HEK293 (cell line): ENCODE results near the gene DCTN3.

Experiments used
- CTCF ChIA-PET: fragments of 350-600 bp; formaldehyde crosslinking; extraction: SDS; loops from one replicate; lab custom pipeline; 2021; ENCODE audit warnings: antibody characterized with exemption; lab: Yijun Ruan, JAX
- POLR2A ChIA-PET: fragments of 300-600 bp; formaldehyde crosslinking; extraction: SDS; loops from one replicate; lab custom pipeline; 2020; ENCODE audit warnings: antibody characterized with exemption, inconsistent platforms; lab: Yijun Ruan, JAX
- H3K27ac ChIP-seq: fragments of 200-500 bp; sonication (Bioruptor generic); 2 replicates; pipeline ENCODE4 v1.5.1; 2014; ENCODE audit warnings: low read depth, low read length, control low read depth, inconsistent platforms; ENCODE audit errors: extremely low read depth
- H3K36me3 ChIP-seq, 2 experiments: fragments of 200-500 bp in 1 of 2; sonication (Bioruptor generic) in 1 of 2; 1 replicate in 1 of 2; 2 replicates in 1 of 2; pipeline ENCODE4 v1.5.1; 2014 to 2017; ENCODE audit warnings: inconsistent platforms in 2 of 2, low read length in 2 of 2; ENCODE audit not compliant: control insufficient read depth in 2 of 2, insufficient read depth in 1 of 2
- H3K4me1 ChIP-seq: fragments of 200-500 bp; sonication (Bioruptor generic); 2 replicates; pipeline ENCODE4 v1.5.1; 2014; ENCODE audit warnings: mild to moderate bottlenecking, low read length, inconsistent platforms; ENCODE audit not compliant: control insufficient read depth, insufficient read depth
- H3K4me3 ChIP-seq: 2 replicates; pipeline ENCODE4 v1.5.1; 2011; ENCODE audit warnings: low read depth, mild to moderate bottlenecking, control low read depth, low read length, moderate library complexity
- H3K9me3 ChIP-seq: fragments of 200-500 bp; sonication (Bioruptor generic); 2 replicates; pipeline ENCODE4 v1.5.1; 2014; ENCODE audit warnings: low read depth, low read length, inconsistent platforms; ENCODE audit not compliant: control insufficient read depth, insufficient read depth
- GLI4 ChIP-seq: fragments of 450-650 bp; formaldehyde crosslinking; IDR thresholded peaks from 2 replicates; pipeline ENCODE4 v1.5.1; 2016; ENCODE audit warnings: missing biosample characterization, missing genetic modification characterization
- HOXA7 ChIP-seq: sonication (generic); formaldehyde crosslinking; IDR thresholded peaks from 2 replicates; pipeline ENCODE4 v1.8.1; 2022; ENCODE audit warnings: missing genetic modification reagents, borderline replicate concordance
- MYNN ChIP-seq: fragments of 450-650 bp; formaldehyde crosslinking; IDR thresholded peaks from 2 replicates; pipeline ENCODE4 v1.5.1; 2016; ENCODE audit warnings: missing biosample characterization, missing genetic modification characterization, borderline replicate concordance
- OVOL3 ChIP-seq: fragments of 450-650 bp; formaldehyde crosslinking; IDR thresholded peaks from 2 replicates; pipeline ENCODE4 v1.5.1; 2016; ENCODE audit warnings: missing biosample characterization, missing genetic modification characterization
- ZFHX2 ChIP-seq: fragments of 450-650 bp; formaldehyde crosslinking; conservative IDR thresholded peaks from 2 replicates; pipeline ENCODE4 v1.5.1; 2016; ENCODE audit warnings: missing biosample characterization, missing genetic modification characterization
- ZNF280C ChIP-seq: fragments of 450-650 bp; formaldehyde crosslinking; IDR thresholded peaks from 2 replicates; pipeline ENCODE4 v1.5.1; 2016; ENCODE audit warnings: missing biosample characterization, missing genetic modification characterization
- ZNF394 ChIP-seq: fragments of 450-650 bp; formaldehyde crosslinking; IDR thresholded peaks from 2 replicates; pipeline ENCODE4 v1.5.1; 2016; ENCODE audit warnings: missing biosample characterization, missing genetic modification characterization, mild to moderate bottlenecking, moderate library complexity, borderline replicate concordance
- ZNF768 ChIP-seq: fragments of 450-650 bp; formaldehyde crosslinking; IDR thresholded peaks from 2 replicates; pipeline ENCODE4 v1.5.1; 2018; ENCODE audit warnings: missing biosample characterization, mild to moderate bottlenecking, missing genetic modification characterization
- ZSCAN18 ChIP-seq: fragments of 450-650 bp; formaldehyde crosslinking; IDR thresholded peaks from 2 replicates; pipeline ENCODE4 v1.5.1; 2016; ENCODE audit warnings: missing biosample characterization, missing genetic modification characterization
- TF ChIP-seq, protein P1 (sequence below): fragments of 450-650 bp; formaldehyde crosslinking; IDR thresholded peaks from 2 replicates; pipeline ENCODE4; 2016; ENCODE audit warnings: missing biosample characterization, missing genetic modification characterization
- TF ChIP-seq, protein P2 (sequence below): fragments of 450-650 bp; formaldehyde crosslinking; conservative IDR thresholded peaks from 2 replicates; pipeline ENCODE4 v1.5.1; 2016; ENCODE audit warnings: low read depth, missing biosample characterization, missing genetic modification characterization

DCTN3 gene

DNA sequence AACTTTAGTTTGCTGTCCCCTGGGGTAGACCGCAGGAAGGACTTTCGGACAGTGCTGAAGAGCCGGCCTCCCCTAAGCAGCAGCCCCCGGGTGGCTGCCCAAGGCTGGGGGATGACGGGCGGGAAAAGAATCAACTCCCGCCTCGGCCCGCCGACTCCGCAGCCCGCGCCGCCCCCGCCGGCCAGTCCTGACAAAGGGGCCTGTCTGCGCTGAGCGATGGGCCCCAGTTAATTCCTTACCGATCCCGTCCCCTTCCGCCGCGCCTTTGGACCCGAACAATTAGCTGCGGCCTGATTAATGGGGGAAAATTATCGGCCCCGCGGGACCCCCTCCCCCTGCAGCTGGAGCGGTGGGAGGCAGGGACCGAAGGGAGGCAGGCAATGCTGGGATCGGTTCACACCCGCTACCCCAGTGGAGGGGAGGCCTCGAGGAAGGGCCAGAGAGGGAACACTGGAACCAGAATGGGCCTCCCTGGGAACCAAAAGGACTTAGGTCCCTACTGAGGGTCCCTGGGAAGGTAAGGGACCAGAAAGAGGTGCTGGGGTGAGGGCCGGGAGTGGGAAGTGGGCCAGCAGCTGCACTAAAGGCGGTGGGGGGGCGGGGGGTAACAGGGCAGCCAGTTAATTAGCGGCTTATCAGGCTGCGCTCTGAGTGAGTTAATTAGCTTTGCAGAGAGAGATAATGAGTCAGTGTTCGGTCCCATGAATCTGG, 4.3 kb upstream of the DCTN3 start (continued):
- no peak for TF ChIP-seq ZSCAN18

GRCh38 chr9:34623374-34624235, 3.3 kb upstream of the DCTN3 start:
- CTCF ChIA-PET = interaction anchor here (0.7 to 7.3 kb wide), 2 partner anchors 10 to 1037 kb away, joined by 3 to 59 read pairs; no protein-coding TSS in a partner anchor

DNA sequence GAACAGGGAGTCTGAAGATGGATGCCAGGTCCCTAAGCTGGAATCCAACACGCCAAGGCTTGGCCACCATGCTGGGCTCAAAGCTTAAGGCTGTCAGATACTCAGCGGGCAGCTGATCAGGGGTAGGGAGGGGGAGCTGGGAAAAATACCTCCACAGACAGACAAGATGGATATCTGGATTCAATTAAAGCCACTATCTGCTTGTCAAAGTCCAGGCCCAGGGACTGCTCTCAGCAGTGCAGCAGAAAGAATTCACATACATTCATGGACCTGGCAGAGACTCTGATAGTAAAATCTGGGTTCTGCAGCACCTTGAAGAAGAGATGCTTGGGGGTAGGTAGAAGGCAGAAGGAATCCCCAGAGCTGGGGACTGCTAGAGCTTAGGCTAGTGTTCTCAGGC, 5.2 kb downstream of the DCTN3 start:
- no peak overlapping the region for H3K27ac ChIP-seq
- H3K4me3 ChIP-seq = no peak overlapping the region
- peaks cover 5 to 66% of the 10 kb centered on the region in 2 experiments; a peak in 2 of 3 replicates for H3K36me3 ChIP-seq
- no peaks in the 10 kb centered on the region for H3K4me1 ChIP-seq
- H3K9me3 ChIP-seq = no peaks in the 10 kb centered on the region
- CTCF ChIA-PET = interaction anchor here (0.8 to 10.3 kb wide), 6 partner anchors 12 to 91 kb away, joined by 3 to 164 read pairs (median 7); partner anchors contain the start of genes ARID3C and SIGMAR1
- POLR2A ChIA-PET = interaction anchor here (0.6 to 1.3 kb wide), 4 partner anchors 19 to 281 kb away, joined by 3 to 7 read pairs (median 6); no protein-coding TSS in a partner anchor
- TF ChIP-seq, protein P1, sequence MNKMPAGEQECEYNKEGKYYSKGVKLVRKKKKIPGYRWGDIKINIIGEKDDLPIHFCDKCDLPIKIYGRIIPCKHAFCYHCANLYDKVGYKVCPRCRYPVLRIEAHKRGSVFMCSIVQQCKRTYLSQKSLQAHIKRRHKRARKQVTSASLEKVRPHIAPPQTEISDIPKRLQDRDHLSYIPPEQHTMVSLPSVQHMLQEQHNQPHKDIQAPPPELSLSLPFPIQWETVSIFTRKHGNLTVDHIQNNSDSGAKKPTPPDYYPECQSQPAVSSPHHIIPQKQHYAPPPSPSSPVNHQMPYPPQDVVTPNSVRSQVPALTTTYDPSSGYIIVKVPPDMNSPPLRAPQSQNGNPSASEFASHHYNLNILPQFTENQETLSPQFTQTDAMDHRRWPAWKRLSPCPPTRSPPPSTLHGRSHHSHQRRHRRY (tag by site-specific recombination) = no peak
- TF ChIP-seq ZFHX2 (tag by site-specific recombination) (no peak), OVOL3 (tag by site-specific recombination) (no peak)

More at GRCh38 chr9:34623374-34624235, 3.3 kb upstream of the DCTN3 start:
- no peak overlapping the region for H3K4me3 ChIP-seq
- TF ChIP-seq, protein P2, sequence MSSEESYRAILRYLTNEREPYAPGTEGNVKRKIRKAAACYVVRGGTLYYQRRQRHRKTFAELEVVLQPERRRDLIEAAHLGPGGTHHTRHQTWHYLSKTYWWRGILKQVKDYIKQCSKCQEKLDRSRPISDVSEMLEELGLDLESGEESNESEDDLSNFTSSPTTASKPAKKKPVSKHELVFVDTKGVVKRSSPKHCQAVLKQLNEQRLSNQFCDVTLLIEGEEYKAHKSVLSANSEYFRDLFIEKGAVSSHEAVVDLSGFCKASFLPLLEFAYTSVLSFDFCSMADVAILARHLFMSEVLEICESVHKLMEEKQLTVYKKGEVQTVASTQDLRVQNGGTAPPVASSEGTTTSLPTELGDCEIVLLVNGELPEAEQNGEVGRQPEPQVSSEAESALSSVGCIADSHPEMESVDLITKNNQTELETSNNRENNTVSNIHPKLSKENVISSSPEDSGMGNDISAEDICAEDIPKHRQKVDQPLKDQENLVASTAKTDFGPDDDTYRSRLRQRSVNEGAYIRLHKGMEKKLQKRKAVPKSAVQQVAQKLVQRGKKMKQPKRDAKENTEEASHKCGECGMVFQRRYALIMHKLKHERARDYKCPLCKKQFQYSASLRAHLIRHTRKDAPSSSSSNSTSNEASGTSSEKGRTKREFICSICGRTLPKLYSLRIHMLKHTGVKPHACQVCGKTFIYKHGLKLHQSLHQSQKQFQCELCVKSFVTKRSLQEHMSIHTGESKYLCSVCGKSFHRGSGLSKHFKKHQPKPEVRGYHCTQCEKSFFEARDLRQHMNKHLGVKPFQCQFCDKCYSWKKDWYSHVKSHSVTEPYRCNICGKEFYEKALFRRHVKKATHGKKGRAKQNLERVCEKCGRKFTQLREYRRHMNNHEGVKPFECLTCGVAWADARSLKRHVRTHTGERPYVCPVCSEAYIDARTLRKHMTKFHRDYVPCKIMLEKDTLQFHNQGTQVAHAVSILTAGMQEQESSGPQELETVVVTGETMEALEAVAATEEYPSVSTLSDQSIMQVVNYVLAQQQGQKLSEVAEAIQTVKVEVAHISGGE = no peak
- TF ChIP-seq ZNF394 (tag by site-specific recombination) (no peak), ZNF768 (tag by site-specific recombination) (no peak), MYNN (tag by site-specific recombination) (no peak), HOXA7 (CRISPR knock-in tag) (no peak), ZNF280C (no peak), GLI4 (tag by site-specific recombination) (no peak)
- TF ChIP-seq, all 188 proteins: peak for 0
- H3K4me1 ChIP-seq = no peaks in the 10 kb centered on the region; the same call in 1 of the 2 replicates
- H3K27ac ChIP-seq = no peak overlapping the region
- no peaks in the 10 kb centered on the region for H3K9me3 ChIP-seq
- H3K36me3 ChIP-seq = peaks cover 0 to 5% of the 10 kb centered on the region in 2 experiments; a peak in 1 of 3 replicates
- POLR2A ChIA-PET = no interaction called here
